Activated CD4-positive, CD25-positive, alpha-beta regulatory T cell (primary cell): ENCODE data around the gene ARL17B.
"Not testable (repeated sequence)": the region's sequence is repeated elsewhere in the genome, so short reads cannot be mapped to it uniquely, and the experiment has no call there.

Experiments used
- DNase-seq, 4 experiments: peaks; one replicate each; lab custom pipeline; 2025; lab: John Stamatoyannopoulos, UW

The ARL17B gene

GRCh38 chr17:46287587-46287986 lies 74.0 kb downstream of the ARL17B start:
- not testable (repeated sequence) for DNase-seq

GRCh38 chr17:46286764-46287221 lies 74.8 kb downstream of the ARL17B start:
- DNase-seq = peak; percentile 37 to 51 (median 43)

GRCh38 chr17:46285500-46285899 lies 76.1 kb downstream of the ARL17B start:
- not testable (repeated sequence) for DNase-seq

- peak in 1 of 4 experiments; percentile 16 for DNase-seq
Measured at GRCh38 chr17:46284467-46284866, 77.1 kb downstream of the ARL17B start.

- DNase-seq = not testable (repeated sequence)
Measured at GRCh38 chr17:46282635-46283034, 78.9 kb downstream of the ARL17B start.

GRCh38 chr17:46281336-46281735 lies 80.2 kb downstream of the ARL17B start:
- DNase-seq = not testable (repeated sequence)

GRCh38 chr17:46276728-46277479 lies 84.7 kb downstream of the ARL17B start:
- not testable (repeated sequence) for DNase-seq

- no peak for DNase-seq
Measured at GRCh38 chr17:46274238-46274637, 87.3 kb downstream of the ARL17B start.

GRCh38 chr17:46273541-46274236 lies 87.9 kb downstream of the ARL17B start:
- no peak for DNase-seq

- no peak for DNase-seq
Measured at GRCh38 chr17:46270032-46270431, 91.5 kb downstream of the ARL17B start.

GRCh38 chr17:46266656-46267544 lies 94.7 kb downstream of the ARL17B start:
- peak; percentile 71 to 87 (median 80) for DNase-seq

GRCh38 chr17:46266063-46266655 lies 95.4 kb downstream of the ARL17B start:
- DNase-seq = not testable (repeated sequence)

- no peak for DNase-seq
Measured at GRCh38 chr17:46264456-46265198, 96.9 kb downstream of the ARL17B start.

- no peak for DNase-seq
Measured at GRCh38 chr17:46262271-46262670, 99.3 kb downstream of the ARL17B start.

- DNase-seq = not testable (repeated sequence)
Measured at GRCh38 chr17:46259845-46260661, 101.5 kb downstream of the ARL17B start.

GRCh38 chr17:46256369-46256768 lies 105.2 kb downstream of the ARL17B start:
- DNase-seq = not testable (repeated sequence)

GRCh38 chr17:46254215-46254614 lies 107.4 kb downstream of the ARL17B start:
- not testable (repeated sequence) for DNase-seq

GRCh38 chr17:46253722-46254121 lies 107.8 kb downstream of the ARL17B start:
- peak; percentile 44 to 64 (median 48) for DNase-seq

- not testable (repeated sequence) for DNase-seq
Measured at GRCh38 chr17:46252804-46253203, 108.8 kb downstream of the ARL17B start.

GRCh38 chr17:46249153-46249552 lies 112.4 kb downstream of the ARL17B start:
- DNase-seq = not testable (repeated sequence)
